NCI-H1694 treated with DMSO at 0.1 percent for 48 hours (cell line): Measurements from ENCODE around the gene GIGYF2.
A peak's percentile ranks its signal among the peaks of the same experiment; 100 is the strongest.
"Not testable (repeated sequence)": the region's sequence is repeated elsewhere in the genome, so short reads cannot be mapped to it uniquely, and the experiment has no call there.

Experiments
- DNase-seq: peaks from one replicate; lab custom pipeline; 2025; lab: John Stamatoyannopoulos, UW

The GIGYF2 gene

GRCh38 chr2:232809349-232810124 lies 112.4 kb downstream of the GIGYF2 start:
- DNase-seq, result no peak

- no peak for DNase-seq
These were observed 113.3 kb downstream of the GIGYF2 start for GRCh38 chr2:232810444-232810843.

GRCh38 chr2:232815569-232815968 lies 118.4 kb downstream of the GIGYF2 start:
- no peak for DNase-seq

- DNase-seq, result no peak
These were observed 119.5 kb downstream of the GIGYF2 start for GRCh38 chr2:232816657-232817056.

GRCh38 chr2:232817756-232818155 lies 120.6 kb downstream of the GIGYF2 start:
- no peak for DNase-seq

- no peak for DNase-seq
These were observed 132.9 kb downstream of the GIGYF2 start for GRCh38 chr2:232829988-232830387.

- no peak for DNase-seq
These were observed 134.4 kb downstream of the GIGYF2 start for GRCh38 chr2:232831496-232831895.

GRCh38 chr2:232833830-232834229 lies 136.7 kb downstream of the GIGYF2 start:
- DNase-seq, result no peak

- DNase-seq, result peak; percentile 74
These were observed 138.6 kb downstream of the GIGYF2 start for GRCh38 chr2:232835687-232836208.

GRCh38 chr2:232836934-232837333 lies 139.8 kb downstream of the GIGYF2 start:
- no peak for DNase-seq

- no peak for DNase-seq
These were observed 141.3 kb downstream of the GIGYF2 start for GRCh38 chr2:232838406-232838874.

- DNase-seq, result no peak
These were observed 142.4 kb downstream of the GIGYF2 start for GRCh38 chr2:232839411-232840079.

- DNase-seq, result no peak
These were observed 145.6 kb downstream of the GIGYF2 start for GRCh38 chr2:232842689-232843088.

GRCh38 chr2:232843834-232844233 lies 146.7 kb downstream of the GIGYF2 start:
- DNase-seq, result no peak

GRCh38 chr2:232846055-232846454 lies 148.9 kb downstream of the GIGYF2 start:
- no peak for DNase-seq

GRCh38 chr2:232850039-232850438 lies 152.9 kb downstream of the GIGYF2 start:
- DNase-seq, result no peak

- DNase-seq, result not testable (repeated sequence)
These were observed 154.9 kb downstream of the GIGYF2 start for GRCh38 chr2:232852081-232852480.

GRCh38 chr2:232852676-232853075 lies 155.5 kb downstream of the GIGYF2 start:
- DNase-seq, result no peak

GRCh38 chr2:232854082-232854481 lies 157.0 kb downstream of the GIGYF2 start:
- no peak for DNase-seq

- DNase-seq, result no peak
These were observed 160.0 kb downstream of the GIGYF2 start for GRCh38 chr2:232857158-232857563.

- DNase-seq, result no peak
These were observed 162.3 kb downstream of the GIGYF2 start for GRCh38 chr2:232859385-232859916.

- DNase-seq, result no peak
These were observed 163.6 kb downstream of the GIGYF2 start for GRCh38 chr2:232860593-232861241.
